HepG2 (cell line): ENCODE results near the gene NID1. TPM values are rescaled to one million over a fixed set of nuclear protein-coding genes. Genes with fewer than 3 reads are reported as not detected.
A peak's percentile ranks its signal among the peaks of the same experiment; 100 is the strongest.

Experiments
- ATAD3A ChIP-seq: sonication (generic); formaldehyde crosslinking; IDR thresholded peaks from 2 replicates; pipeline ENCODE4 v1.4.0; 2020; ENCODE audit warnings: missing genetic modification reagents
- ATF7-NPFF ChIP-seq: sonication (generic); formaldehyde crosslinking; IDR thresholded peaks from 2 replicates; pipeline ENCODE4 v1.8.1; 2023; ENCODE audit warnings: mild to moderate bottlenecking, low read depth, missing genetic modification reagents, moderate library complexity
- FOXP4 ChIP-seq: sonication (generic); formaldehyde crosslinking; IDR thresholded peaks from 2 replicates; pipeline ENCODE4 v1.4.0; 2020; ENCODE audit warnings: missing genetic modification reagents
- HMG20A ChIP-seq: IDR thresholded peaks from 2 replicates; pipeline ENCODE4 v1.6.1; 2016; ENCODE audit warnings: borderline replicate concordance
- HOXA5 ChIP-seq: sonication (generic); formaldehyde crosslinking; IDR thresholded peaks from 2 replicates; pipeline ENCODE4 v1.4.0; 2020; ENCODE audit warnings: missing genetic modification reagents
- MEIS2 ChIP-seq: sonication (generic); formaldehyde crosslinking; IDR thresholded peaks from 2 replicates; pipeline ENCODE4 v1.9.0; 2021; ENCODE audit warnings: mild to moderate bottlenecking, missing genetic modification reagents
- NFIB ChIP-seq: sonication (generic); formaldehyde crosslinking; IDR thresholded peaks from 2 replicates; pipeline ENCODE4 v1.9.0; 2021; ENCODE audit warnings: missing genetic modification reagents, mild to moderate bottlenecking, borderline replicate concordance
- PHB2 ChIP-seq: fragments of 450-650 bp; IDR thresholded peaks from 2 replicates; pipeline ENCODE4 v1.6.1; 2018; ENCODE audit not compliant: partially characterized antibody
- REXO4 ChIP-seq: sonication (generic); formaldehyde crosslinking; IDR thresholded peaks from 2 replicates; pipeline ENCODE4 v1.8.0; 2022; ENCODE audit warnings: missing genetic modification reagents, mild to moderate bottlenecking, borderline replicate concordance
- SNRNP70 ChIP-seq: fragments of 200-400 bp; formaldehyde crosslinking; IDR thresholded peaks from 2 replicates; pipeline ENCODE4 v1.6.1; 2017; ENCODE audit warnings: mild to moderate bottlenecking, low read depth, low read length, moderate library complexity
- SSRP1 ChIP-seq: IDR thresholded peaks from 2 replicates; pipeline ENCODE4 v1.6.1; 2016; ENCODE audit warnings: control low read depth
- ZFP62 ChIP-seq: sonication (generic); formaldehyde crosslinking; IDR thresholded peaks from 2 replicates; pipeline ENCODE4 v1.4.0; 2020; ENCODE audit warnings: missing genetic modification reagents
- polyA plus RNA-seq, 8 experiments: library from polyadenylated mRNA; depleted of rRNA in 3 of 8; stranded (reverse) in 7 of 8; unstranded in 1 of 8; fragments of >200 nt; fragmentation: Illumina TruSeq in 4 of 8; extraction: Trizol in 4 of 8; gene quantifications; 2 replicates each; pipeline versions ENCODE4 v1.2.1 to v1.2.3, GENCODE V29; 2011 to 2016; ENCODE audit warnings: low read depth in 4 of 8, missing spikeins in 1 of 8, mixed read lengths in 1 of 8; ENCODE audit not compliant: insufficient read depth in 1 of 8
- total RNA-seq, 5 experiments: library from RNA; depleted of rRNA; stranded (reverse); fragments of >200 nt; fragmentation: Illumina TruSeq; extraction: Trizol; gene quantifications; 2 replicates each; pipeline ENCODE4 v1.2.3, GENCODE V29; 2016; ENCODE audit warnings: low read depth in 1 of 5
- TF ChIP-seq, protein P1 (sequence below): sonication (generic); formaldehyde crosslinking; IDR thresholded peaks from 2 replicates; pipeline ENCODE4 v1.4.0; 2020; ENCODE audit warnings: missing genetic modification reagents, borderline replicate concordance
- TF ChIP-seq, protein P2 (sequence below): sonication (generic); formaldehyde crosslinking; IDR thresholded peaks from 2 replicates; pipeline ENCODE4 v1.8.0; 2022; ENCODE audit warnings: mild to moderate bottlenecking, missing genetic modification reagents, borderline replicate concordance
- TF ChIP-seq, protein P3 (sequence below): sonication (generic); formaldehyde crosslinking; IDR thresholded peaks from 2 replicates; pipeline ENCODE4 v1.4.0; 2020; ENCODE audit warnings: missing genetic modification reagents

NID1 gene
- total and polyA plus RNA-seq, 2 of the 13 experiments (the other 11 are each of a cell fraction or from before 2014, with no cell fraction given) = 50.2 to 56.1 TPM

GRCh38 chr1:236064674-236065508 is at the start of gene NID1 (continued):
- TF ChIP-seq, protein P1, sequence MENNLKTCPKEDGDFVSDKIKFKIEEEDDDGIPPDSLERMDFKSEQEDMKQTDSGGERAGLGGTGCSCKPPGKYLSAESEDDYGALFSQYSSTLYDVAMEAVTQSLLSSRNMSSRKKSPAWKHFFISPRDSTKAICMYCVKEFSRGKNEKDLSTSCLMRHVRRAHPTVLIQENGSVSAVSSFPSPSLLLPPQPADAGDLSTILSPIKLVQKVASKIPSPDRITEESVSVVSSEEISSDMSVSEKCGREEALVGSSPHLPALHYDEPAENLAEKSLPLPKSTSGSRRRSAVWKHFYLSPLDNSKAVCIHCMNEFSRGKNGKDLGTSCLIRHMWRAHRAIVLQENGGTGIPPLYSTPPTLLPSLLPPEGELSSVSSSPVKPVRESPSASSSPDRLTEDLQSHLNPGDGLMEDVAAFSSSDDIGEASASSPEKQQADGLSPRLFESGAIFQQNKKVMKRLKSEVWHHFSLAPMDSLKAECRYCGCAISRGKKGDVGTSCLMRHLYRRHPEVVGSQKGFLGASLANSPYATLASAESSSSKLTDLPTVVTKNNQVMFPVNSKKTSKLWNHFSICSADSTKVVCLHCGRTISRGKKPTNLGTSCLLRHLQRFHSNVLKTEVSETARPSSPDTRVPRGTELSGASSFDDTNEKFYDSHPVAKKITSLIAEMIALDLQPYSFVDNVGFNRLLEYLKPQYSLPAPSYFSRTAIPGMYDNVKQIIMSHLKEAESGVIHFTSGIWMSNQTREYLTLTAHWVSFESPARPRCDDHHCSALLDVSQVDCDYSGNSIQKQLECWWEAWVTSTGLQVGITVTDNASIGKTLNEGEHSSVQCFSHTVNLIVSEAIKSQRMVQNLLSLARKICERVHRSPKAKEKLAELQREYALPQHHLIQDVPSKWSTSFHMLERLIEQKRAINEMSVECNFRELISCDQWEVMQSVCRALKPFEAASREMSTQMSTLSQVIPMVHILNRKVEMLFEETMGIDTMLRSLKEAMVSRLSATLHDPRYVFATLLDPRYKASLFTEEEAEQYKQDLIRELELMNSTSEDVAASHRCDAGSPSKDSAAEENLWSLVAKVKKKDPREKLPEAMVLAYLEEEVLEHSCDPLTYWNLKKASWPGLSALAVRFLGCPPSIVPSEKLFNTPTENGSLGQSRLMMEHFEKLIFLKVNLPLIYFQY = no peak; the same call in 1 of the 2 replicates
- TF ChIP-seq PHB2 (no peak), ATF7-NPFF (CRISPR knock-in tag) (no peak), ATAD3A (CRISPR knock-in tag) (no peak), HOXA5 (CRISPR knock-in tag) (peak; percentile 43; the same call in 1 of the 2 replicates), NFIB (no peak), SSRP1 (CRISPR knock-in tag) (no peak), MEIS2 (CRISPR knock-in tag) (no peak), SNRNP70 (no peak), FOXP4 (peak; percentile 43), REXO4 (no peak), HMG20A (peak; percentile 40; the same call in 1 of the 2 replicates), ZFP62 (CRISPR knock-in tag) (no peak)
- TF ChIP-seq, protein P2, sequence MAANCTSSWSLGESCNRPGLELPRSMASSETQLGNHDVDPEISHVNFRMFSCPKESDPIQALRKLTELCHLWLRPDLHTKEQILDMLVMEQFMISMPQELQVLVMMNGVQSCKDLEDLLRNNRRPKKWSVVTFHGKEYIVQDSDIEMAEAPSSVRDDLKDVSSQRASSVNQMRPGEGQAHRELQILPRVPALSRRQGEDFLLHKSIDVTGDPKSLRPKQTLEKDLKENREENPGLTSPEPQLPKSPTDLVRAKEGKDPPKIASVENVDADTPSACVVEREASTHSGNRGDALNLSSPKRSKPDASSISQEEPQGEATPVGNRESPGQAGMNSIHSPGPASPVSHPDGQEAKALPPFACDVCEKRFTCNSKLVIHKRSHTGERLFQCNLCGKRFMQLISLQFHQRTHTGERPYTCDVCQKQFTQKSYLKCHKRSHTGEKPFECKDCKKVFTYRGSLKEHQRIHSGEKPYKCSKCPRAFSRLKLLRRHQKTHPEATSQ (CRISPR knock-in tag) = no peak; the same call in 1 of the 2 replicates
- TF ChIP-seq, protein P3, sequence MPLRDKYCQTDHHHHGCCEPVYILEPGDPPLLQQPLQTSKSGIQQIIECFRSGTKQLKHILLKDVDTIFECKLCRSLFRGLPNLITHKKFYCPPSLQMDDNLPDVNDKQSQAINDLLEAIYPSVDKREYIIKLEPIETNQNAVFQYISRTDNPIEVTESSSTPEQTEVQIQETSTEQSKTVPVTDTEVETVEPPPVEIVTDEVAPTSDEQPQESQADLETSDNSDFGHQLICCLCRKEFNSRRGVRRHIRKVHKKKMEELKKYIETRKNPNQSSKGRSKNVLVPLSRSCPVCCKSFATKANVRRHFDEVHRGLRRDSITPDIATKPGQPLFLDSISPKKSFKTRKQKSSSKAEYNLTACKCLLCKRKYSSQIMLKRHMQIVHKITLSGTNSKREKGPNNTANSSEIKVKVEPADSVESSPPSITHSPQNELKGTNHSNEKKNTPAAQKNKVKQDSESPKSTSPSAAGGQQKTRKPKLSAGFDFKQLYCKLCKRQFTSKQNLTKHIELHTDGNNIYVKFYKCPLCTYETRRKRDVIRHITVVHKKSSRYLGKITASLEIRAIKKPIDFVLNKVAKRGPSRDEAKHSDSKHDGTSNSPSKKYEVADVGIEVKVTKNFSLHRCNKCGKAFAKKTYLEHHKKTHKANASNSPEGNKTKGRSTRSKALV (CRISPR knock-in tag) = no peak
